ENCODE data around the gene SEC24C. TPM values are rescaled to one million over a fixed set of nuclear protein-coding genes. Genes with fewer than 3 reads are reported as not detected.

SEC24C gene
- total and polyA plus RNA-seq, 2 of the 4 experiments (the other 2 are of a cell fraction) = 74.2 to 88.9 TPM

DNA sequence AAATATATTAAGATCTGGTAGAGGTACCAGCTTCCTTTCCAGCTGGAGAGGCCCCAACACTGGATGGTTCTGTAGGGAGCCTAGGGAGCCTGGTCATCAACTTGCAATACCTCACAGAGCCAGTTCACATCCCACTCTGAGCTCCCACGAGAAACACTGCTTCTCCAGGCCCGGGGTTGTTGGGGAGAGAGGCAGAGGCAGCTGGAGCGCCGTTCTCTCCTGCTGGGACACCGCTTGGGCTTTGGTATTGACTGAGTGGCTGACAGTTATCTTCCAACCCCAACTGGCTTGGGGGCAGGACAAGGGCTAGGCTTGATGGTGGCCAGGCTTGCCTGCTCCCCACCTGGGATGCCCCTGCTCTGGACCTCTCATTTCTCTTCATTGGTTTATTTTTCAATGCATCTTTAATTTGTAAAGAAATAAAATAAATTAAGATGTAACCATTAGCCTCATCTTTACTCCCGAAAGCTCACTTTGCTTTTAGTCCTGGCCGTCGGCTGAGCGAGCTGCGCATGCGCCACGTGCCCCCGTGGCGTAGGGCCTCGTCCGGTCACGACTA, 27.6 kb downstream of the SEC24C start:
- peak overlapping the region; percentile 99 for H2AFZ ChIP-seq (replicated peaks; ENCODE audit: low read length, poor library complexity)
- H4K91ac ChIP-seq (ENCODE audit: insufficient read depth, low read depth, low read length) = peak overlapping the region; percentile 70
- H3K56ac ChIP-seq (ENCODE audit: extremely low read depth, insufficient read depth, low read length) = peak overlapping the region; percentile 58; the same call in 1 of the 2 replicates
- peaks cover 4 to 56% of the 10 kb centered on the region in 2 experiments; a peak in 3 of 4 replicates for H3K79me1 ChIP-seq (ENCODE audit: low read depth in 1 of 2, low read length in 2 of 2)
- H4K5ac ChIP-seq (ENCODE audit: low read depth, low read length) = peak overlapping the region; percentile 76
- peak overlapping the region; percentile 56 for H3K4me2 ChIP-seq (ENCODE audit: low read depth, low read length)
- peak overlapping the region; percentile 96 for H3K9ac ChIP-seq (ENCODE audit: low read depth, low read length)
- peak overlapping the region; percentile 94 for H2BK5ac ChIP-seq (ENCODE audit: low read depth, low read length, poor library complexity, severe bottlenecking)
- no peaks in the 10 kb centered on the region for H3K9me3 ChIP-seq (ENCODE audit: control insufficient read depth, insufficient read depth, low read length)
- peak; percentile 73 for DNase-seq
- dilution Hi-C loops (cut with HindIII; ENCODE audit: low sequenced_read_pairs, unreplicated experiment) (no loop called here), in situ Hi-C loops (cut with MboI; ENCODE audit: low sequenced_read_pairs) (no loop called here), intact Hi-C loops (cut with micrococcal nuclease) (loop anchor here (1.0 kb wide), 1 partner anchor 28 kb away; the partner anchor contains the start of gene SEC24C)
- peak; percentile 7; the same call in 1 of the 2 replicates for TF ChIP-seq BHLHE40 (IDR thresholded peaks at IDR 0.05; ENCODE audit: low read depth, low read length)
- TF ChIP-seq, protein P1, sequence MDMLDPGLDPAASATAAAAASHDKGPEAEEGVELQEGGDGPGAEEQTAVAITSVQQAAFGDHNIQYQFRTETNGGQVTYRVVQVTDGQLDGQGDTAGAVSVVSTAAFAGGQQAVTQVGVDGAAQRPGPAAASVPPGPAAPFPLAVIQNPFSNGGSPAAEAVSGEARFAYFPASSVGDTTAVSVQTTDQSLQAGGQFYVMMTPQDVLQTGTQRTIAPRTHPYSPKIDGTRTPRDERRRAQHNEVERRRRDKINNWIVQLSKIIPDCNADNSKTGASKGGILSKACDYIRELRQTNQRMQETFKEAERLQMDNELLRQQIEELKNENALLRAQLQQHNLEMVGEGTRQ (IDR thresholded peaks at IDR 0.05; ENCODE audit: low read depth, low read length) = peak; percentile 66
- no peak for TF ChIP-seq POLR2A (IDR thresholded peaks at IDR 0.05; ENCODE audit: low read depth, low read length)
- H2BK15ac ChIP-seq (ENCODE audit: low read depth, low read length) = 0 out of 3 replicates have a peak overlapping the region, but pooled peaks have one; percentile 18
- peak overlapping the region; percentile 91 for H2AK5ac ChIP-seq (ENCODE audit: low read depth, low read length)
- peak overlapping the region; percentile 99 for H2AK9ac ChIP-seq (replicated peaks; ENCODE audit: low read depth, low read length, poor library complexity)
- peak overlapping the region; percentile 57; the same call in 1 of the 2 replicates for H2BK120ac ChIP-seq (ENCODE audit: low read depth, low read length)
- no peak overlapping the region for H2BK20ac ChIP-seq (ENCODE audit: low read depth, low read length)
- H3K4me3 ChIP-seq (ENCODE audit: insufficient read depth, low read depth, low read length) = peak overlapping the region; percentile 72
- peak overlapping the region; percentile 94 for H3K4ac ChIP-seq (ENCODE audit: low read depth, low read length)
- peaks cover 7% of the 10 kb centered on the region for H3K4me1 ChIP-seq (ENCODE audit: control insufficient read depth, insufficient read depth, low read length)
- peak overlapping the region; percentile 78; the same call in 1 of the 2 replicates for H3K23ac ChIP-seq (ENCODE audit: low read depth, low read length)
- WGBS, 2 experiments (ENCODE audit: extremely low coverage in 2 of 2, insufficient read length in 1 of 2) = no CpG with 5 or more reads among the region's 17 CpGs
- H3K27ac ChIP-seq (ENCODE audit: insufficient read depth, low read length) = peak overlapping the region; percentile 91
- 0 out of 2 replicates have a peak overlapping the region, but pooled peaks have one; percentile 10 for H3K18ac ChIP-seq (ENCODE audit: low read depth, low read length)
- CTCF ChIA-PET = no interaction called here
- peak overlapping the region; percentile 96 for H3K14ac ChIP-seq (replicated peaks; ENCODE audit: low read depth, low read length)
- H3K36me3 ChIP-seq (ENCODE audit: control insufficient read depth, insufficient read depth, low read length) = peaks cover 54% of the 10 kb centered on the region
- peak; percentile 10 for ATAC-seq (ENCODE audit: low read depth)
- POLR2A ChIA-PET (ENCODE audit: unreplicated experiment) = interaction anchor here (0.9 kb wide), 1 partner anchor 14 kb away, joined by 4 read pairs; no protein-coding TSS in a partner anchor
- peak overlapping the region; percentile 68 to 74 for H4K8ac ChIP-seq (ENCODE audit: low read depth in 2 of 2, low read length in 2 of 2)
- H4K20me1 ChIP-seq (ENCODE audit: insufficient read depth, low read length) = peaks cover 25% of the 10 kb centered on the region
- no peaks in the 10 kb centered on the region for H3K27me3 ChIP-seq (ENCODE audit: control insufficient read depth, insufficient read depth, low read length)
- peaks cover 10% of the 10 kb centered on the region; the same call in 1 of the 2 replicates for H3K9me1 ChIP-seq (ENCODE audit: insufficient read depth, low read length)
- no TSS peak for BruUV-seq (replicated peaks)

Data from IMR-90 (cell line).